HG02981 (cell line): ENCODE results near the gene CEACAM1.
A peak's percentile ranks its signal among the peaks of the same experiment; 100 is the strongest.
"Not testable (repeated sequence)": the region's sequence is repeated elsewhere in the genome, so short reads cannot be mapped to it uniquely, and the experiment has no call there.

Experiments used
- ATAC-seq: cut with Tn5 transposase; IDR thresholded peaks from one replicate; pipeline ENCODE4 v1.9.1; 2021; ENCODE audit warnings: mild to moderate bottlenecking, moderate library complexity; ENCODE audit not compliant: unreplicated experiment

CEACAM1 gene

DNA sequence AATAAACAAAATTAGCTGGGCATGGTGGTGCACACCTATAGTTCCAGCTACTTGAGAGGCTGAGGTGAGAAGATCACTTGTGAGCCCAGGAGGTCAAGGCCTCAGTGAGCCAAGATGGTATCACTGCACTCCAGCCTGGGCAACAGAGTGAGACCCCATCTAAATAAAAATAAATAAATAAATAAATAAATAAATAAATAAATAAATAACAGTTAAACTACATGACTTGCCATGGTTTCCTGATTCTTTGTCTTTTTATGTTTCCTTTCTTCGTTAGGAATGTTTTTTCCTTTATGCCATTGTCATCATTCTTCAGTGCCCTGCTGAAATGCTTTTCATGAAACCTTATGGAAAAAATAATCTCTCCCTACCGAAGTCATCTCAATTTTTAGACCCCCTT lies 50.3 kb downstream of the CEACAM1 start:
- no peak for ATAC-seq

DNA sequence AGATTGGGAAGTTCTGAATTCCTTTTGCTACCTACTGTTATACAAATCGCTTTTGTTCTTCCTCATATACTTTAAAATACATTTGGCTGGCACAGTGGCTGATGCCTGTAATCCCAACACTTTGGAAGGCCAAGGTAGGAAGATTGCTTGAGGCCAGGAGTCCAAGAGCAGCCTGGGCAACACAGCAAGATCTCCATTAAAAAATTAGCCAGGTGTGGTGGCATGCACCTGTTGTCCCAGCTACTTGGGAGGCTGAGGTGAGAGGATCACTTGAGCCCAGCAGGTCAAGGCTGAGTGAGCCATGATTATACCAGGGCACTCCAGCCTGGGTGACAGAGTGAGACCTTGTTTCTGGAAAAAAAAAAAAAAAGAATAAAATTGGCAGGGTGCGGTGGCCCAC lies 51.2 kb downstream of the CEACAM1 start:
- no peak for ATAC-seq

GRCh38 chr19:42475366-42475765 lies 52.9 kb downstream of the CEACAM1 start:
- ATAC-seq: no peak

DNA sequence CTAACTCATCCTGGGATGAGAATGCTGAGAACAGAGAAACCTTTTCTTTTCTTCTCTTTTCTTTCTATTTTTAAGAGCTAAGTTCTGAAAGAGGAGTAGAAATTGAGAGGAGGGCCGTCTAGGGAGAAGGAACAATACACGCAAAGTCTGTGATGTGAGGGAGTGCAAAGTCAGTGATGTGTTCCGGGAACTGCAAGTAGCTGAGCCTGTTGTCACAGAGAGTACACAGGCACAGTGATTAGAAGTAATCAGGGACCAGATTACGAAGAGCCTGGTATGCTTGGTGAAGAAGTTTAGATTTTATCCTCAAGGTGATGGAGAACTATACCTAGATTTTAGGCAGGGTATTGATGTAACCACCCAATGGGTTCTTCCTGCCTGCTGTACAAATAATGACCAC lies 53.5 kb downstream of the CEACAM1 start:
- no peak for ATAC-seq

DNA sequence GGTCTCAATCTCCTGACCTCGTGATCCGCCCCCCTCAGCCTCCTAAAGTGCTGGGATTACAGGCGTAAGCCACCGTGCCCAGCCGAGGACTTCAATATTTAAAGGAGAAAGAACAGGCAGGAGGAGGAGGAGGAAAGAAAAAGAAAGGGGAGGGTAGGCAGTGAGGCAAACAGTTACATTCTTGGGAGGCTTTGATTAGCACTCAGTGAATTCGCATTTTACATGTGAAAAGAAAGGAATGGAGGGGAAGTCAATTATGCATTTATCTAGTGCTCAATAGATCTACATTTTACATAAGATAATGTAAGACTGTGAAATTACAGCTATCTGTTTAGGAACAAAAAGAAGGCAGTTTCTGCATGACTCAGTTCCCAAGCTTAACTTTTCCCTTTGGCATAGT lies 54.6 kb downstream of the CEACAM1 start:
- ATAC-seq: no peak

DNA sequence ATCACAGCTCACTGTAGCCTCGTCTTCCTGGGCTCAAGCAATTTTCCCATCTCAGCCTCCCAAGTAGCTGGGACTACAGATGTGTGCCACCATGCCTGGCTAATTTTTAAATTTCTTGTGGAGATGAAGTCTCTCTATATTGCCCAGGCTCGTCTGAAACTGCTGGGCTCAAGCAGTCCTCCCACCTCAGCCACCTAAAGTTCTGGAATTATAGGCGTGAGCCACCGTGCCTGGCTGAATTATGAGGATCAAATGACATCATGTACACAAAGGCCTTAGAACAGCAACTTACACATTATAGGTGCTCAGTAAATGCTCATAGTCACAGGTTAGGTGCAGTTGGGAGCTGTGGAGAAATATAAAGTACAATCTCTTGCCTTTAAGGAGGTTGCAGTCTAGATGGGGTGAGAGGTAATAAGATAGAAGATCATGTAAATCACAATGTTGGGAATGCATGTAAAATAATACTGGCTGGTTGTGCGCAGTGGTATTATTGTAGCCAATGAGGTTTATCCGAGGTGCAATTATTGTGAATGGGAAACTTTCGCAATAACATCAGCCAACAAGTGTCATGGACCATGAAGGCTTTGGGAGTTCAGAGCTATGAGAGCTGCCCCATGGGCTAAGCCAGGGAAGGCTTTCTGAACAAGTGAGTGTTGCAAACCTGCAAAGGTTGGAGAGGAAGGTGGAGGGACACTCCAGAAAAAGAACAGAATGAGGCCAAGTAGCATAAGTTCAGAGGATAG lies 55.7 kb downstream of the CEACAM1 start:
- no peak for ATAC-seq

DNA sequence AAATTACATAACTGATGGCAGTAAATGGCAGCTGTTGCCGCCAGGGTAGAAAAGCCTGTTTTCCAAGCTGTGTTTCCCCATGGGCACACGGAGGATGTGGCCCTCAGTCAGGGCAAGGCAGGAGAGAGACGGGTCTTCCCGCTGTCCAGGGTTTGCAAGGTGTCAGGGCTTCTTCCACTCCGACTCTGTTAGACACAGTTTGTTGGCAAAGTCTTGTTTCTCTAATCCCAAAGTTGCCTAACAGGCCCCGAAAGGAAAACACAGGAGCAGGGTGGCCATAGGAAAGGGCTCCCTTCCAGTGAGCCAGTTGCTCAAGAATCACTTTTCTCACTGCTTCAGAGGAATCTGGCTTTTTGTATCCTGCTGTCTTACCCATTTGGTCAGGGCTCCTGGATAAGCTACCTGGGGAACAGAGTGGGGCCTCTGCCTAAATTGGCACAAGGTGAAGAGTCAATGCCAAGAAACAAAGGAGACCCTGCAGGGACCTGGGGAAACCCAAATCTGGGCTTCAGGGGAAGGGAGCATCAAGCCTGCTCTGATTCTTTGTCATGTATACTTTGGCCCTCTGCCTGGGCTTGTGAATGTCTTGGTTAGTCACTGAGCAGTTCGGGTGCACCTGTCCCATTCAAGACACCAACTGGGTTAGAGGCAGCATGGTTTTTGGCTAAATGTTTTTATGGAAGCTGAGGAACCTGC lies 56.6 kb downstream of the CEACAM1 start:
- ATAC-seq: no peak

DNA sequence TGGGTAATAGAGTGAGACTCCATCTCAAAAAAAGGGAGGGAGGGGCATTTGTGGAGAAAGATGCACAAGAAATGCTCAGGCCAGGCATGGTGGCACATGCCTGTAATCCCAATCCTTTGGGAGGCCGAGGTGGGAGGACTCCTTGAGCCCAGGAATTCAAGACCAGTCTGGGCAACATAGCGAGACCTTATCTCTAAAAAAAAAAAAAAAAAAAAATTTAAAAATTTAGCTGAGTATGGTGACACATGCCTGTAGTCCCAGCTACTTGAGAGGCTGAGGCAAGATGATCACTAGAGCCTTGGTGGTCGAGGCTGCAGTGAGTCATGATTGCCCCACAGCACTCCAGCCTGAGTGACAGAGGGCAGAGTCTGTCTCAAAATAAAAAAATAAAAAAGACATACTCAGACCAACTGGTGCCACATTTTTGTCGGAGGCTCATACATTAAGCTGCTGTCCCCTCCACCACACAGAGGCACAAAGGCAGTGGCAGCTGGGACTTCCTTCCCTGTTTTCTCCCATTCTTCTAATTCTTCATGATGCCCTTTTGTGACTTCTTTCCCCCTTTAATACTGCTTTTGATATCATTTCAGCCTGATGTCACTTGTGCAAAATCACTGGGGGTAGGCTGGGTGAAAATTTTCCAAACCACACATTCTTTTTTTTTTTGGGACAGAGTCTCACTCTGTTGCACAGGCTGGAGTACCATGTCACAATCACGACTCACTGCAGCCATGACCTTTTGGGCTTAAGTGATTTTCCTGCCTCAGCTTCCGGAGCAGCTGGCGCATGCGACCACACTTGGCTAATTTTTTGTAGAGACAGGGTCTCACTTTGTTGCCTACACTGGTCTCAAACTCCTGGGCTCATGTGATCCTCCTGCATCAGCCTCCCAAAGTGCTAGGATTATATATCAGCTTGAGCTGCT lies 58.7 kb downstream of the CEACAM1 start:
- ATAC-seq: no peak

- no peak for ATAC-seq
These were observed 59.9 kb downstream of the CEACAM1 start for GRCh38 chr19:42468273-42468796.

GRCh38 chr19:42467183-42467760 lies 61.0 kb downstream of the CEACAM1 start:
- no peak for ATAC-seq

- ATAC-seq: no peak
These were observed 61.6 kb downstream of the CEACAM1 start for GRCh38 chr19:42466521-42467182.

- peak; percentile 75 for ATAC-seq
These were observed 62.4 kb downstream of the CEACAM1 start for GRCh38 chr19:42465827-42466280.

- no peak for ATAC-seq
These were observed 66.5 kb downstream of the CEACAM1 start for GRCh38 chr19:42461700-42462324.

GRCh38 chr19:42461231-42461630 lies 67.0 kb downstream of the CEACAM1 start:
- ATAC-seq: not testable (repeated sequence)

- no peak for ATAC-seq
These were observed 68.4 kb downstream of the CEACAM1 start for GRCh38 chr19:42459926-42460325.
